Endothelial cell of umbilical vein (primary cell): ENCODE data around the gene PARD6G.

ENCODE experiments used
- JUN ChIP-seq: IDR thresholded peaks from 2 replicates; pipeline ENCODE4 v1.6.1; 2011; ENCODE audit warnings: borderline replicate concordance, low read depth; ENCODE audit not compliant: insufficient read length, insufficient read depth
- POLR2A ChIP-seq: IDR thresholded peaks from 2 replicates; pipeline ENCODE4 v1.6.1; 2012; ENCODE audit warnings: low read depth, mild to moderate bottlenecking, control low read depth, low read length
- POLR2AphosphoS5 ChIP-seq: IDR thresholded peaks from 2 replicates; pipeline ENCODE4 v1.6.1; 2012; ENCODE audit warnings: low read depth, mild to moderate bottlenecking, control low read depth, low read length, moderate library complexity; ENCODE audit not compliant: insufficient read depth
- TF ChIP-seq, protein P1 (sequence below), 2 donors: IDR thresholded peaks; 1 replicate in 1 of 2; 2 replicates in 1 of 2; pipeline ENCODE4 v1.5.1; 2011; ENCODE audit warnings: low read length in 2 of 2, mild to moderate bottlenecking in 2 of 2, moderate library complexity in 2 of 2, control low read depth in 1 of 2, inconsistent platforms in 1 of 2, low read depth in 1 of 2; ENCODE audit not compliant: insufficient read depth in 1 of 2; ENCODE audit errors: extremely low read depth in 1 of 2

DNA sequence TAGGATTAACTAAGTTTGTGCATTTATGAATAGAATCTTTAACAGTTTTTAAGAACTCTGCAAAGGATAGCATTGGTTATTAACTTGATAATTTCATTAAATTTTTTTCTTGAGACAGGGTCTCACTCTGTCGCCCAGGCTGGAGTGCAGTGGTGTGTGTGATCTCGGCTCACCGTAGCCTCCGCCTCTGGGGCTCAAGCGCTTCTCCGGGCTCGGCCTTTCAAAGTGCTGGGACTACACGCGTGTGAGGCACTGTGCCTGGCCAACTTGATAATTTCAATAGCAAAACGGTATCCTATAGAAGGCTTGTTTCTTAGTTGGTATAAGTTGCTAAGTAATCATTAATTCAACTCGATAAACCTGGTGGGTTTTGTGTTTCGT, 100.3 kb downstream of the PARD6G start:
- TF ChIP-seq, protein P1, sequence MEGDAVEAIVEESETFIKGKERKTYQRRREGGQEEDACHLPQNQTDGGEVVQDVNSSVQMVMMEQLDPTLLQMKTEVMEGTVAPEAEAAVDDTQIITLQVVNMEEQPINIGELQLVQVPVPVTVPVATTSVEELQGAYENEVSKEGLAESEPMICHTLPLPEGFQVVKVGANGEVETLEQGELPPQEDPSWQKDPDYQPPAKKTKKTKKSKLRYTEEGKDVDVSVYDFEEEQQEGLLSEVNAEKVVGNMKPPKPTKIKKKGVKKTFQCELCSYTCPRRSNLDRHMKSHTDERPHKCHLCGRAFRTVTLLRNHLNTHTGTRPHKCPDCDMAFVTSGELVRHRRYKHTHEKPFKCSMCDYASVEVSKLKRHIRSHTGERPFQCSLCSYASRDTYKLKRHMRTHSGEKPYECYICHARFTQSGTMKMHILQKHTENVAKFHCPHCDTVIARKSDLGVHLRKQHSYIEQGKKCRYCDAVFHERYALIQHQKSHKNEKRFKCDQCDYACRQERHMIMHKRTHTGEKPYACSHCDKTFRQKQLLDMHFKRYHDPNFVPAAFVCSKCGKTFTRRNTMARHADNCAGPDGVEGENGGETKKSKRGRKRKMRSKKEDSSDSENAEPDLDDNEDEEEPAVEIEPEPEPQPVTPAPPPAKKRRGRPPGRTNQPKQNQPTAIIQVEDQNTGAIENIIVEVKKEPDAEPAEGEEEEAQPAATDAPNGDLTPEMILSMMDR (IDR thresholded peaks at IDR 0.05; ENCODE audit: extremely low read depth in 1 of 2, insufficient read depth in 1 of 2, low read depth in 1 of 2, low read length in 2 of 2): no peak
- TF ChIP-seq POLR2A (no peak), JUN (no peak), POLR2AphosphoS5 (no peak)
